A549 (cell line): ENCODE measurements around the gene HSD17B7.

Source experiments
- CHD2 ChIP-seq: fragments of 150-350 bp; IDR thresholded peaks from 2 replicates; pipeline ENCODE4 v1.6.1; 2014; ENCODE audit warnings: low read length; ENCODE audit not compliant: partially characterized antibody
- E2F6 ChIP-seq: IDR thresholded peaks from 2 replicates; pipeline ENCODE4 v1.6.1; 2012; ENCODE audit warnings: low read depth, borderline replicate concordance
- KDM1A ChIP-seq: fragments of 200-600 bp; sonication (generic); IDR thresholded peaks from 2 replicates; pipeline ENCODE4 v1.6.1; 2016; ENCODE audit warnings: low read depth, mild to moderate bottlenecking
- POLR2A ChIP-seq: IDR thresholded peaks from 2 replicates; pipeline ENCODE4 v1.6.1; 2012; ENCODE audit warnings: mild to moderate bottlenecking, low read length
- RARB ChIP-seq: fragments of 250-450 bp; sonication (Bioruptor Pico); IDR thresholded peaks from 2 replicates; pipeline ENCODE4 v1.8.0; 2021; ENCODE audit warnings: mild to moderate bottlenecking, moderate library complexity
- RCOR1 ChIP-seq: fragments of 150-350 bp; IDR thresholded peaks from 2 replicates; pipeline ENCODE4 v1.6.1; 2014; ENCODE audit warnings: antibody characterized with exemption, low read length, low read depth
- RNF2 ChIP-seq: fragments of 200-600 bp; sonication (generic); IDR thresholded peaks from 2 replicates; pipeline ENCODE4 v1.6.1; 2016; ENCODE audit warnings: low read depth, mild to moderate bottlenecking, antibody characterized with exemption, moderate library complexity, borderline replicate concordance
- TP53 ChIP-seq: fragments of 250-450 bp; sonication (Bioruptor Pico); IDR thresholded peaks from 2 replicates; pipeline ENCODE4 v1.5.0; 2021; ENCODE audit warnings: mild to moderate bottlenecking, moderate library complexity
- TF ChIP-seq, protein P1 (sequence below): fragments of >200 bp; sonication (Bioruptor Twin); formaldehyde crosslinking; IDR thresholded peaks from 3 replicates; pipeline ENCODE4 v1.5.1; 2016
- TF ChIP-seq, protein P2 (sequence below): fragments of >200 bp; sonication (Bioruptor Twin); formaldehyde crosslinking; IDR thresholded peaks from 2 replicates; pipeline ENCODE4 v1.6.1; 2016

DNA sequence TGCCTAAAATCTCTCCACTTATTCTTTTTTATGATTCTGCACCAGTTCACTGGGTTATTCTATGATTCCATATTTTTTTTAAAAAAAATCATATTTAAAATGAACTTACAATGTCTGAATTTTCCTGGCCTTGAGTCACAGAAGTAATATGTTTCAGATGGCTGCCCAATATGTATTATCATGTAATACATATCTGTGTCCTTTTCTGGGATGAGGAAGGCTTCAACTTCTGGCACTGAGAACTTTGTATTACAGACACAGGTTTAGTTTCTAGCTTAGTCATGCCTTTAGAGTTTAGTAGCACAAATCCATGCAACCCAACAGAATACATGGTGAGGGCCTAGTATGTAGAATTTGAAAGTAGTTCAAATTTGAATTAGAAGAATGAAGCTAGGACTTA lies 7.8 kb upstream of the HSD17B7 start:
- TF ChIP-seq, protein P1, sequence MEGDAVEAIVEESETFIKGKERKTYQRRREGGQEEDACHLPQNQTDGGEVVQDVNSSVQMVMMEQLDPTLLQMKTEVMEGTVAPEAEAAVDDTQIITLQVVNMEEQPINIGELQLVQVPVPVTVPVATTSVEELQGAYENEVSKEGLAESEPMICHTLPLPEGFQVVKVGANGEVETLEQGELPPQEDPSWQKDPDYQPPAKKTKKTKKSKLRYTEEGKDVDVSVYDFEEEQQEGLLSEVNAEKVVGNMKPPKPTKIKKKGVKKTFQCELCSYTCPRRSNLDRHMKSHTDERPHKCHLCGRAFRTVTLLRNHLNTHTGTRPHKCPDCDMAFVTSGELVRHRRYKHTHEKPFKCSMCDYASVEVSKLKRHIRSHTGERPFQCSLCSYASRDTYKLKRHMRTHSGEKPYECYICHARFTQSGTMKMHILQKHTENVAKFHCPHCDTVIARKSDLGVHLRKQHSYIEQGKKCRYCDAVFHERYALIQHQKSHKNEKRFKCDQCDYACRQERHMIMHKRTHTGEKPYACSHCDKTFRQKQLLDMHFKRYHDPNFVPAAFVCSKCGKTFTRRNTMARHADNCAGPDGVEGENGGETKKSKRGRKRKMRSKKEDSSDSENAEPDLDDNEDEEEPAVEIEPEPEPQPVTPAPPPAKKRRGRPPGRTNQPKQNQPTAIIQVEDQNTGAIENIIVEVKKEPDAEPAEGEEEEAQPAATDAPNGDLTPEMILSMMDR: no peak
- TF ChIP-seq CHD2: no peak
- no peak for TF ChIP-seq KDM1A
- no peak for TF ChIP-seq POLR2A
- TF ChIP-seq RARB (CRISPR knock-in tag): no peak
- TF ChIP-seq TP53 (CRISPR knock-in tag): no peak
- no peak for TF ChIP-seq RNF2
- no peak for TF ChIP-seq E2F6
- TF ChIP-seq, protein P2, sequence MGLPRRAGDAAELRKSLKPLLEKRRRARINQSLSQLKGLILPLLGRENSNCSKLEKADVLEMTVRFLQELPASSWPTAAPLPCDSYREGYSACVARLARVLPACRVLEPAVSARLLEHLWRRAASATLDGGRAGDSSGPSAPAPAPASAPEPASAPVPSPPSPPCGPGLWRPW: no peak
- TF ChIP-seq RCOR1: no peak
